ES-I3 (cell line): Measurements from ENCODE around the gene CTTNBP2.

Source experiments
- H3K36me3 ChIP-seq: 2 replicates; pipeline ENCODE4 v1.6.1; 2013; ENCODE audit warnings: mild to moderate bottlenecking, low read length, control low read depth, moderate library complexity; ENCODE audit not compliant: insufficient read depth
- H3K4me1 ChIP-seq: 2 replicates; pipeline ENCODE4 v1.6.1; 2013; ENCODE audit warnings: mild to moderate bottlenecking, control low read depth, low read length; ENCODE audit not compliant: insufficient read depth
- H3K9ac ChIP-seq: 2 replicates; pipeline ENCODE4 v1.6.1; 2013; ENCODE audit warnings: low read depth, mild to moderate bottlenecking, low read length, moderate library complexity
- H3K9me3 ChIP-seq: 2 replicates; pipeline ENCODE4 v1.6.1; 2013; ENCODE audit warnings: mild to moderate bottlenecking, low read length, moderate library complexity; ENCODE audit not compliant: control insufficient read depth, insufficient read depth

The CTTNBP2 gene

DNA sequence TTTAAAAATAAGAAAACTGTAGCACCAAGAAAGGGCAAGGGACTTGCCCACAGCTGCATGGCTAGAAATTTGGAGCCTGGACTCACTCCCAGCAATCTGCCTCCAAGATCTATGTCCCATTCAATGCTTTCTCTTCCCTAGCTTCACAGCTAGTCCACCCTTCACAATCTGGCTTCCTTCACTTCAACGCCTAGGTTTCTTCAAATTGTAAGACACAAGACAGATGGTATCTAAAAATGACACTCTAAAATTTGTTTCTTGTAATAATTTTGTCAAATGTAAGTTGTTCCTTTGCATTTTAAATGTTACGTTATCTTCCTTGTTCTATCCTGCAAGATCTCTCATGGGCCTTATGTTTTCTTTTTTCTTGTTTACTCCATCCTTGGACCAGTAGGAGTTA lies 48.6 kb downstream of the CTTNBP2 start:
- Histone ChIP-seq H3K36me3 (no peaks in the 10 kb centered on the region), H3K9me3 (no peaks in the 10 kb centered on the region), H3K9ac (no peak overlapping the region), H3K4me1 (peaks cover 7% of the 10 kb centered on the region; the same call in 1 of the 2 replicates)

DNA sequence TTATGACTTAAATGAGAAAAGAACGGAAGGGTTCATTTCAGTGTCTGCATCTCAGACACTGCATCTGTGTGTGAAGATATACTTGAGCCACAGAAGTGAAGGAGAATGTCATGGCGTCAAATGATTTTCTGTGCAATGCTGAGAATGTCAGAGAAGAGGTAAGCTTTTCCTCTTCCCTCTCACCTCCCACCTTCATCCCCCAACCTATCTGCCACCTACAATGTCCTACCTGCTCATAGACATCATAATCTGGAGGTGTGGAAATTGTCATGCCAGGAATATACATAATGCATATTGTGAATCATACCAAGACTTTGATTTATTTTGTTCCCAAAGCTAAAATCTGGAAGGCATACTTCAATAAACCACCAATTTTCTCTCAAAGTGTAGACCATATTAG lies 53.7 kb downstream of the CTTNBP2 start:
- no peaks in the 10 kb centered on the region for H3K4me1 ChIP-seq
- H3K9ac ChIP-seq: no peak overlapping the region
- H3K9me3 ChIP-seq: no peaks in the 10 kb centered on the region
- no peaks in the 10 kb centered on the region for H3K36me3 ChIP-seq

DNA sequence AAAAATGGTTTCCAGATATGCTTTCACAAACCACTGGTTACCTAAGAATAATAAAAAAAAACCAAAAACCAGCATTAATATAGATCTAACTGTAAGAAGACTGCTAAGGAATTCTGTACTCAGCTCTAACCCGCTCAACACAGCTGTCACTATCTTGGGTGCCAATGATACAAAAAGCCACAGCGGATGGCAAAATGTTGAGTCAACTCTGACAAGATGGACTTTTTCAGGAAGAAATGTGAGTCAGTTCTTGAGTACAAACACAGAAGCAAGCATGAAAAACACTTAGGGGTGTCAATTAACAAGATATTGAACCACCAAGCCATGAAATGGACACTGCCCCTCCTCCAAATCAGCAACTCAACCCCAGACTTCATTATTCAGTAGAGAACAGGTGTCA lies 55.0 kb downstream of the CTTNBP2 start:
- Histone ChIP-seq H3K4me1 (no peaks in the 10 kb centered on the region), H3K9ac (no peak overlapping the region), H3K36me3 (no peaks in the 10 kb centered on the region), H3K9me3 (no peaks in the 10 kb centered on the region)

DNA sequence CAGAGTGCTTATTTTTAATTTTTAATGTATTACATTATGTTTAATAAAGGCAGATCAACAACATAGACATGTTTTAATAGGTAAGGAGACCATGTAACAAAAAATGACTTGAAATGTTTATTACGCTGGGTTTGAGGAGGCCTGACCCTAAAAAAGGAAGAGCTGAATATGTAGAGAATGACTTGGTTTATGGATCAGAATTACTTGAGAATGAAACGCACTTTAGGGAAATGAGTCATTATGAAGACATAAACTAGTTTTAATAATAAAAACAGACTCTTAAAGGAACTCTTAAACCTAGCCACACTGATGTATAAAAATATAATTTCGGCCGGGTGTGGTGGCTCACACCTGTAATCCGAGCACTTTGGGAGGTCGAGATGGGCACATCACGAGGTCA lies 56.5 kb downstream of the CTTNBP2 start:
- H3K9me3 ChIP-seq: no peaks in the 10 kb centered on the region
- H3K4me1 ChIP-seq: no peaks in the 10 kb centered on the region; the same call in 1 of the 2 replicates
- no peaks in the 10 kb centered on the region for H3K36me3 ChIP-seq
- H3K9ac ChIP-seq: no peak overlapping the region

DNA sequence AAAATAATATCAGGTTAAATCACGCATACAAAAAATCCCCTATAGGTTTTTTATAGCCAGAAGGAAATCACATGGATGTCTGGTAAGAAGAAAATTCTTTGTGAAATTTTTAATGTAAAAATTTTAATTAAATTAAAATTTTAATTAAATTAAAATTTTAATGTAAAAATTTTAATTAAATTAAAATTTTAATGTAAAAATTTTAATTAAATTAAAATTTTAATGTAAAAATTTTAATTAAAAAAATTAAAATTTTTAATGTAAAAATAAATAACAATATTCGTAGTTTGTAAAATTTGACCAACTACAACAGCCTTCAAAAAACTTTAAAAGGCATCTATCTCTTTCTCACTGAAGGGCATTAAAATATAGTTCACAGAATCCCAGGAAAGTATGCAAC lies 61.5 kb downstream of the CTTNBP2 start:
- H3K9me3 ChIP-seq: no peaks in the 10 kb centered on the region
- H3K36me3 ChIP-seq: no peaks in the 10 kb centered on the region
- H3K9ac ChIP-seq: no peak overlapping the region
- H3K4me1 ChIP-seq: peaks cover 17% of the 10 kb centered on the region; the same call in 1 of the 2 replicates

DNA sequence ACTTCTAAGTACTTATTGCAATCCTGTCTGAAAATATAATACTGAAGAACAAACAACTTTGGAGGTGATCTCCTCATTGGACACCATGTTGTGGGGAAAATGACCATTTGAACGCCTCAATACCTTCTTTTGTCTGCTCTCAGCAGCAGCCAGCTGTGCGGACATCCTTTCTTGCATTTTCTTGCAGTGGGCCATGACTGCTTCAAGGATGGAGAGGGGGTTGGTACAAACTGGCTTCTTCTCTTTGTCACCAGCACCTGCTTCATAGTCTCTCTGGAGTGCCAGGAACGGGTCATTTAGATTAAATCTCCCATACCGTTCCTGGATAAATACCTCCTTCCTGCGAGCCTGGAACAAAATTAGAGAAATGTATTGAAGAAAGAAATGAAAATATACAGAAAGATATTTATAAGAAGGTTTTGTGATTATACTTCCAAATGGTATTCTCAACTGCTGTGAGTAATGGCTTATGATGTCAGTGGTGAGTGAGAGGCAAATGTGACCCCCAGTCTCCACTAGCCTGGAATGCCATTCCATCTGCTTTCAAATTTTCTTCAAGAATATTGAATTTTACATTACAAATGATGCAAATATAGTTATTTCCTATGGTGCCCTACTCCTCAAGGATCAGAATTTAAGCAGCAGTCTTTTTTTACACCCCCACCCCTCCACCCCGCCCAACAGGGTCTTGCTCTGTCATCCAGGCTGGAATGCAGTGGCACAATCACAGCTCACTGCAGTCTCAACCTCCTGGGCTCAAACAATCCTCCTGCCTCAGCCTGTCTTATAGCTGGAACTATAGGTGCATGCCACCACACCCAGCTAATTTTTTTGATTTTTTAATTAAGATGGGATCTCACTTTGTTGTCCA lies 62.4 kb downstream of the CTTNBP2 start:
- Histone ChIP-seq H3K9ac (no peak overlapping the region), H3K9me3 (no peaks in the 10 kb centered on the region), H3K36me3 (no peaks in the 10 kb centered on the region), H3K4me1 (peaks cover 17% of the 10 kb centered on the region; the same call in 1 of the 2 replicates)

DNA sequence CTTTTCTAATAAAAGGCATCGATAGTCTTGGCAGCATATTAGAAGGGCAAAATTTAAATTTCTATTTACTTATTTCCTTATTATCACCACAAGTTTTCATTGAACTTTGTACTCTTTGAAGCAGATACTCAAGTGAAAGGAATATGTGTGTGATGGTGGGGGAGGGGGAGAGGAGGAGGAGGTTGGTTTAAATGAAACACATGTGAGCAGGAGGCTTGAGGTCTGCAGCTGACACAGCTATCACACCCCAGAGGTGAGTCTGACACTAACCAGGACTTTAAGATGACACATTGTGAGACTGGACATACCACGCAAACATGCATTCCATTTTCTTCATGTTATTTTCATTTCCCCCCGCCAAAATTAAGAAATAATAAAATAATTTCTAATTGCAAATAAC lies 63.3 kb downstream of the CTTNBP2 start:
- peaks cover 17% of the 10 kb centered on the region; the same call in 1 of the 2 replicates for H3K4me1 ChIP-seq
- H3K36me3 ChIP-seq: no peaks in the 10 kb centered on the region
- H3K9ac ChIP-seq: no peak overlapping the region
- no peaks in the 10 kb centered on the region for H3K9me3 ChIP-seq

DNA sequence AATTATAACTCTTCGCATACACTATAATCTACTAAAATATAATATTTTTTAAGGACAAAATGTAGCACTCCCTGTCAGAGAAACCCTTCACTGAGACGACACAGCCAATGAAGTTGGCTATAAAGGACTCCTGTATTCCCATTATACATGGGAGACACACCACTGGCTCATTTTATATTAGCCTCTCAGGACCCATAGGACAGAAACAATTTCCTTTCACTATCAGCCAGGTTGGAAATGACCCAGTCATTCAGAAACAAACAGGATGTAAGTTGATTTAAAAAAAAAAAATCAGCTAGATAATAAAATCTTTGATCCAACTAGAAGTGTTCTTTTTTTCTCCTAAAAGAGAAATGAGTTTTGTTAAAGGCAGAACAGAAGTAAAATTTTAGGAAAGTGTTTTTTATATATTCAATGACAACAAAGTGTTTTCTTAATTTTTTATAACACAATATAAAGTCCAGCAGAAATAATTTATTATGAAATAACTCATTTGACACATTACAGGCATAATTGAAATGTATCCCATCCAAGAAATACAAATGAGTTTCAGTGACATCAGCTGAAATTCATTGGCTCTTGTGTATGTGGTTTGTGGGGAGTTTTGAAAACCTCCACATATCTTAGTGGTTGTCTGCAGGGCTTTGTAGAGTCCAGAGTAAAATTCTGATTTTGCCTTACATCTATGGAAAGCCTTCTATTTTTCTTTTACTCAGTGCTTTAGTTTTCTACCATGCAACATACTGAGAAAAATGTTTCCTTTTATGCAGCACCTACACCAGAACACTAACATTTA lies 64.1 kb downstream of the CTTNBP2 start:
- Histone ChIP-seq H3K4me1 (peaks cover 17% of the 10 kb centered on the region; the same call in 1 of the 2 replicates), H3K9me3 (no peaks in the 10 kb centered on the region), H3K9ac (no peak overlapping the region), H3K36me3 (no peaks in the 10 kb centered on the region)

DNA sequence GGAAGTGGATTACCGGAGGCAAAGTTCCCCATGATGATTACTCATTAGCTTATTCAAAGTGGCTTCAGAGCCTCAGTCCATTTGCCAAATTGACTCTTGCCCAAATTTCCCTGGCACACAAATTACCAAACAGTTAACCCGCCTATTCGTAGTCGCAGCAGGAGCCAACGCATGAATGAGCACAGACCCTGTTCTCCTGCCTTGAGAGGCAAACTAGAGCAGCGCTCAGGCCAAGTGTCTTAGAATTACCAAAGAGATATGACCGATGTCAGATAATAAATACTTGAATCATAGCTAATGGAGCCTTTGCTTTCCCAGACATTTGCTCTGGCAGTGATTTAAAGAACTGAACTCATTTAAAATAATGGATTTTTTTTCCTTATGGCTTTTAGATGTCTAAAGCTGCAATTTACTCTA lies 64.9 kb downstream of the CTTNBP2 start:
- H3K36me3 ChIP-seq: no peaks in the 10 kb centered on the region
- H3K9ac ChIP-seq: no peak overlapping the region
- no peaks in the 10 kb centered on the region for H3K9me3 ChIP-seq
- peaks cover 17% of the 10 kb centered on the region; the same call in 1 of the 2 replicates for H3K4me1 ChIP-seq

DNA sequence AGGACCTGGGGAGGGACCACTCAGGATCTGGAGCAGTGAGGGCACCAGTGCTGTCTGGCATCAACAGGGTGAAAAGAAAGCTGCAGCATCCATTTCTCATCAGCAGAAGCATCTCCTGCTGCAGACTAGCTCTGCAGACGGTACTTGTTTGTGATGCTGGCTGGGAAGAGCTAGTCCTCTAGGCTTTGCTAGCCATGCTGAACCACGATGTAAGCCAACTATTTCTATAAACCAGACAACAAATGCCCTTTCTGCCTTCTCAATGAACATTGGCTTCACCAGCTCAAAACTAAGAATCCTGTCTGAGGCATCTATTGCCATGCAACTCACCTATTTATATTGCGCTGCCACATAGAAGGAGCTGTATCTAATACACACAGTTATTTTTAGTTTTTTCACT lies 65.6 kb downstream of the CTTNBP2 start:
- Histone ChIP-seq H3K4me1 (peaks cover 17% of the 10 kb centered on the region; the same call in 1 of the 2 replicates), H3K9ac (no peak overlapping the region), H3K9me3 (no peaks in the 10 kb centered on the region), H3K36me3 (no peaks in the 10 kb centered on the region)

DNA sequence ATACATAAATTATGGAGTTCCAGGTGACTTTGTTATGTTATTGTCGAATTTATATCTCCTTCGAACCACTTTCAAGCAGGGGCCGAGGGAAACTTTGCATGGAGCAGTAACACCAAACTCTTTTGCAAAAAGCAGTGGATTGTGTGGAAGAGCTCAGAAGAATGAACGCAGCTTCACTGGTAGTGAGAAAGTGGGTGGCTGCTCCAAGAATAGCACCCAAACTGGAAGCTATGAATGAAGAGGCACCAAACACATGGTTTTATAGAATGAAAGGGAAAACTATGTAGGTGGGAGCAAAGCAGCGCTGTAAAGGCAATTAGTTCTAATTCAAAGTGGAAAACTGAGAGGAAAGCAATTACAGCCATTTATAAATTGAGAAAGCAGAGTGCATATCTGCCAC lies 67.2 kb downstream of the CTTNBP2 start:
- no peak overlapping the region for H3K9ac ChIP-seq
- no peaks in the 10 kb centered on the region for H3K36me3 ChIP-seq
- no peaks in the 10 kb centered on the region for H3K9me3 ChIP-seq
- H3K4me1 ChIP-seq: peaks cover 17% of the 10 kb centered on the region; the same call in 1 of the 2 replicates

DNA sequence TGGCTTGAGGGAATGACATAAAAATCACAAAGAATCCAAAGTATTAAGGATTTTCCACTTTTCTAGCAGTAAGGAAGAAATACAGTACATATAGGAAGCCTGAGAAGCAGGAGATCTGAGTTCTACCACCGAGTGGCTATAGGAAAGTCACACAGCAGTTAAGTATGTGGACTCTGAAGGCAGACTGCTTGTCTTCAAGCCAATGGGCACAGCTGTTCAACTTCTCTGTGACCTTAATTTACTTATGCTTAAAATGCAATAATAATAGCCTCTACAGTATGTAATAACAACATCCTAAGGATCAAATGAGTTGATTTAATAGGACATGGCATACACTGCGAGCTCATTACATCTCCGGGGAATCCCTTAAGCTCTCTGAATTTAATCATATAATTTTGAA lies 68.0 kb downstream of the CTTNBP2 start:
- Histone ChIP-seq H3K36me3 (no peaks in the 10 kb centered on the region), H3K4me1 (peaks cover 15% of the 10 kb centered on the region; the same call in 1 of the 2 replicates), H3K9ac (no peak overlapping the region), H3K9me3 (no peaks in the 10 kb centered on the region)

DNA sequence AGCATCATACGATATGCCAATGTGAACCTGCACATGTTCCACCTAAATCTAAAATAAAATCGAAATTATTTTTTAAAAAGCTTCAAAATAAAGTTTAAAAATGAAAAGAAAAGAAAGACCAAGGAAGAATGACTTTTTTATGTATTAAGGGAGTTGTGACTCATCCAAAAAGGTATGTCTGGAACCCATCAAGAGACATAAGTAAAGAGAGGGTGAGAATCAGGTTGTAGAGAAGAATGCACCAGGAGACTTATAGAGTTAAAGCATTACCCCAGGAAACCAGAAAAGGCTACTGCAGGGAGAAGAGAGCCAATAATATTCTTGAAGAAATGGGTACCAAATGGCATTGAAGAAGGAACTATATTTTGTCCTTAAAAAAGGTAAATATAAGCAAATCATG lies 69.8 kb downstream of the CTTNBP2 start:
- Histone ChIP-seq H3K4me1 (peaks cover 4% of the 10 kb centered on the region; the same call in 1 of the 2 replicates), H3K36me3 (no peaks in the 10 kb centered on the region), H3K9ac (no peak overlapping the region), H3K9me3 (no peaks in the 10 kb centered on the region)

DNA sequence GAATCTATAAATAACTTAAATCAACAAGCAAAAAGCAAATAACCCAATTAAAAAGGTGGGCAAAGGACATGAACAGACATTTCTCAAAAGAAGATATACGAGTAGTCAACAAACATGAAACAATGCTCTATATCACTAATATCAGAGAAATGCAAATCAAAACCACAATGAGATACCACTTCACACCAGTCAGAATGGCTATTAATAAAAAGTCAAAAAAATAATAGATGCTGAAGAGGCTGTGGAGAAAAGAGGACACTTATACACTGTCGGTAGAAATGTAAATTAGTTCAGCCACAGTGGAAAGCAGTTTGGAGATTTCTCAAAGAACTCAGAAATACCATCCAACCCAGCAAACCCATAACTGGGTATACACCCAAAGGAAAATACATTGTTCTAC lies 70.6 kb downstream of the CTTNBP2 start:
- Histone ChIP-seq H3K9ac (no peak overlapping the region), H3K9me3 (no peaks in the 10 kb centered on the region), H3K36me3 (no peaks in the 10 kb centered on the region), H3K4me1 (no peaks in the 10 kb centered on the region; the same call in 1 of the 2 replicates)
